Esophagus squamous epithelium (tissue), 5 donors: Measurements from ENCODE around the gene TMEM61. TPM values are rescaled to one million over a fixed set of nuclear protein-coding genes. Genes with fewer than 3 reads are reported as not detected.
"Not testable (repeated sequence)": the region's sequence is repeated elsewhere in the genome, so short reads cannot be mapped to it uniquely, and the experiment has no call there.

ENCODE experiments used
- DNase-seq: peaks from one replicate; lab custom pipeline; 2025; lab: John Stamatoyannopoulos, UW
- H3K27ac ChIP-seq, 4 donors: fragments of 200-600 bp; sonication (generic); one replicate each; pipeline ENCODE4 v1.5.1; 2016 to 2019; ENCODE audit warnings: mild to moderate bottlenecking in 1 of 4
- H3K27me3 ChIP-seq, 4 donors: fragments of 200-600 bp; sonication (generic); 1 replicate in 3 of 4; 2 replicates in 1 of 4; pipeline versions ENCODE4 v1.5.1 to v1.6.0; 2017 to 2021; ENCODE audit warnings: antibody characterized with exemption in 1 of 4
- H3K36me3 ChIP-seq, 3 donors: fragments of 200-600 bp; sonication (generic); one replicate each; pipeline ENCODE4 v1.5.1; 2016 to 2019
- H3K4me1 ChIP-seq, 3 donors: fragments of 200-600 bp; sonication (generic); one replicate each; pipeline ENCODE4 v1.5.1; 2017 to 2019
- H3K4me3 ChIP-seq, 4 donors: fragments of 200-600 bp; sonication (generic); 1 replicate in 3 of 4; 2 replicates in 1 of 4; pipeline ENCODE4 v1.5.1; 2016 to 2019; ENCODE audit warnings: mild to moderate bottlenecking in 2 of 4, moderate library complexity in 1 of 4
- H3K9me3 ChIP-seq, 3 donors: fragments of 200-600 bp; sonication (generic); one replicate each; pipeline ENCODE4 v1.5.1; 2016 to 2019
- CTCF ChIP-seq, 6 experiments: fragments of 450-650 bp in 4 of 6; fragments of 200-600 bp in 2 of 6; sonication (generic) in 2 of 6; IDR thresholded peaks; one replicate each; pipeline ENCODE4 v1.5.1; 2016 to 2019; ENCODE audit warnings: antibody characterized with exemption in 6 of 6, mild to moderate bottlenecking in 4 of 6, moderate library complexity in 4 of 6
- POLR2A ChIP-seq, 4 donors: fragments of 450-650 bp; IDR thresholded peaks; one replicate each; pipeline ENCODE4 v1.6.1; 2017; ENCODE audit warnings: antibody characterized with exemption in 4 of 4, mild to moderate bottlenecking in 4 of 4, moderate library complexity in 3 of 4
- WGBS, 2 donors: methylation state at CpG; one replicate each; pipeline ENCODE4 v1.1.5; 2018; 5-methylcytosine and 5-hydroxymethylcytosine counted together
- intact Hi-C: fragments of 100-400 bp; cut with DNase I; formaldehyde crosslinking; loops from one replicate; pipeline ENCODE4 v1.15.0; 2022
- total RNA-seq, 4 donors: library from RNA; depleted of rRNA; stranded (reverse); fragments of >200 nt; gene quantifications; one replicate each; pipeline ENCODE4 v1.1.0, GENCODE V29; 2016
- donor health status: DM: yes; HTN: yes; CAD: no.

TMEM61 gene
- total RNA-seq, 4 donors from 2014 or later = 0.95 to 2.3 (median 1.0) TPM; not detected in 1

GRCh38 chr1:54937469-54937868 is 43.0 kb upstream of the TMEM61 start:
- WGBS, 2 donors = 26 to 36% methylated on average over 1 of the region's 1 CpG
- Histone ChIP-seq H3K27ac (peak overlapping the region in 3 of 4 donors; percentile 71 to 84 (median 83)), H3K36me3 (no peaks in the 10 kb centered on the region)

GRCh38 chr1:54938955-54939354 is 41.5 kb upstream of the TMEM61 start:
- WGBS, 2 donors = 79% methylated on average over 4 of the region's 4 CpGs
- DNase-seq, intact Hi-C loops, H3K27ac ChIP-seq, H3K9me3 ChIP-seq, H3K36me3 ChIP-seq, H3K4me3 ChIP-seq, H3K27me3 ChIP-seq: not testable (repeated sequence)
- peaks cover 4 to 40% (median 6%) of the 10 kb centered on the region in 3 donors for H3K4me1 ChIP-seq

More at GRCh38 chr1:54937469-54937868, 43.0 kb upstream of the TMEM61 start:
- H3K27me3 ChIP-seq = no peaks in the 10 kb centered on the region
- peaks cover 4 to 40% (median 6%) of the 10 kb centered on the region in 3 donors for H3K4me1 ChIP-seq
- TF ChIP-seq CTCF (IDR thresholded peaks at IDR 0.05) (no peak), POLR2A (IDR thresholded peaks at IDR 0.05) (no peak)
- no peak for DNase-seq
- H3K4me3 ChIP-seq = no peak overlapping the region
- intact Hi-C loops = no loop called here
- H3K9me3 ChIP-seq = peaks cover 0 to 3% (median 0%) of the 10 kb centered on the region in 3 donors

- intact Hi-C loops = loop anchor here (10.0 kb wide), 1 partner anchor 55 kb away; the partner anchor contains the start of gene DHCR24
- Histone ChIP-seq H3K36me3 (no peaks in the 10 kb centered on the region), H3K27ac (no peak overlapping the region), H3K4me3 (no peak overlapping the region), H3K27me3 (no peaks in the 10 kb centered on the region), H3K9me3 (no peaks in the 10 kb centered on the region), H3K4me1 (peaks cover 6 to 38% (median 6%) of the 10 kb centered on the region in 3 donors)
- TF ChIP-seq CTCF (IDR thresholded peaks at IDR 0.05) (no peak), POLR2A (IDR thresholded peaks at IDR 0.05) (no peak)
- no peak for DNase-seq
These were observed 40.4 kb upstream of the TMEM61 start for GRCh38 chr1:54940042-54940441.

DNA sequence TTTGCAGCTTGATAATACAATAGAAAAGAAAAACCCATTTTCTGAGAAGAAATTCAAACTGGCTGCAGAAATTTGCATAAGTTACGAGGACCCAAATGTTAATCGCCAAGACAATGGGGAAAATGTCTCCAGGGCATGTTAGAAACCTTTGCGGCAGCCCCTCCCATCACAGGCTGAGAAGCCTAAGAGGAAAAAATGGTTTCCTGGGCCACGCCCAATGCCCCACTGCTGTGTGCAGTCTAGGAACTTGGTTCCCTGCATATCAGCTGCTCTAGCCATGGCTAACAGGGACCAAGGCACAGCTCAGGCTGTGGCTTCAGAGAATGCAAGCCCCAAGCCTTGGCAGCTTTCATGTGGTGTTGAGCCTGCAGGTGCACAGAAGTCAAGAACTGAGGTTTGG is 37.5 kb upstream of the TMEM61 start:
- DNase-seq = no peak
- Histone ChIP-seq H3K4me1 (peaks cover 2 to 32% (median 9%) of the 10 kb centered on the region in 3 donors), H3K27ac (no peak overlapping the region), H3K36me3 (no peaks in the 10 kb centered on the region), H3K27me3 (no peaks in the 10 kb centered on the region), H3K4me3 (no peak overlapping the region), H3K9me3 (no peaks in the 10 kb centered on the region)
- intact Hi-C loops = loop anchor here (10.0 kb wide), 1 partner anchor 58 kb away; the partner anchor contains the start of gene DHCR24
- 68 to 76% methylated on average over 4 of the region's 4 CpGs for WGBS, 2 donors
- TF ChIP-seq CTCF (IDR thresholded peaks at IDR 0.05) (no peak), POLR2A (IDR thresholded peaks at IDR 0.05) (no peak)

GRCh38 chr1:54944610-54945392 is 35.6 kb upstream of the TMEM61 start:
- WGBS, 2 donors = 32 to 42% methylated on average over 9 of the region's 9 CpGs
- Histone ChIP-seq H3K27ac (peak overlapping the region; percentile 56 to 84 (median 74)), H3K27me3 (no peaks in the 10 kb centered on the region), H3K9me3 (no peaks in the 10 kb centered on the region), H3K4me3 (peak overlapping the region in 1 of 4 donors; percentile 32), H3K36me3 (no peaks in the 10 kb centered on the region), H3K4me1 (peaks cover 0 to 28% (median 9%) of the 10 kb centered on the region in 3 donors)
- no peak for DNase-seq
- intact Hi-C loops = loop anchor here (10.0 kb wide), 1 partner anchor 60 kb away; the partner anchor contains the start of gene DHCR24
- TF ChIP-seq CTCF (IDR thresholded peaks at IDR 0.05) (peak; percentile 57 to 85 (median 79)), POLR2A (IDR thresholded peaks at IDR 0.05) (no peak)
